ENCODE measurements around the gene ENTHD1. TPM values are rescaled to one million over a fixed set of nuclear protein-coding genes. Genes with fewer than 3 reads are reported as not detected.
"Not testable (repeated sequence)": the region's sequence is repeated elsewhere in the genome, so short reads cannot be mapped to it uniquely, and the experiment has no call there.

ENTHD1 gene
- total and polyA plus RNA-seq, 10 of the 15 experiments (the other 5 are each of a cell fraction or from before 2014, with no cell fraction given): 0.09 to 0.52 (median 0.21) TPM; not detected in 1

DNA sequence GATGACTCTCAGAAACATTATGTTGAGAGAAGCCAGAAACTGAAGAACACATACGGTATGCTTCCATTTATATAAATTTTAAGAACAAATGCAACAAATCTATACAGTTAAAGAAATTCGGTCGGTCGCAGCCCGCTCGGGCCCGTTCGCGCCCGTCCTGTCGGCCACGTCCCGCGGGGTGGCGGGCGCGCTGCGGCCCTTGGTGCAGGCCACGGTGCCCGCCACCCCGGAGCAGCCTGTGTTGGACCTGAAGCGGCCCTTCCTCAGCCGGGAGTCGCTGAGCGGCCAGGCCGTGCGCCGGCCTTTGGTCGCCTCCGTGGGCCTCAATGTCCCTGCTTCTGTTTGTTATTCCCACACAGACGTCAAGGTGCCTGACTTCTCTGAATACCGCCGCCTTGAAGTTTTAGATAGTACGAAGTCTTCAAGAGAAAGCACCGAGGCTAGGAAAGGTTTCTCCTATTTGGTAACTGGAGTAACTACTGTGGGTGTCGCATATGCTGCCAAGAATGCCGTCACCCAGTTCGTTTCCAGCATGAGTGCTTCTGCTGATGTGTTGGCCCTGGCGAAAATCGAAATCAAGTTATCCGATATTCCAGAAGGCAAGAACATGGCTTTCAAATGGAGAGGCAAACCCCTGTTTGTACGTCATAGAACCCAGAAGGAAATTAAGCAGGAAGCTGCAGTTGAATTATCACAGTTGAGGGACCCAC, 18.2 kb downstream of the ENTHD1 start:
- 96% methylated on average over 30 of the region's 42 CpGs for WGBS (ENCODE audit: insufficient coverage, insufficient replicate concordance, low lambda C conversion rate, missing lambda C conversion rate)
- H3K9me3 ChIP-seq (replicated peaks; ENCODE audit: control insufficient read depth, insufficient read depth, low read length); H3K36me3 ChIP-seq (ENCODE audit: control insufficient read depth in 2 of 2, insufficient read depth in 2 of 2, low read length in 1 of 2); H3K27ac ChIP-seq (ENCODE audit: control insufficient read depth, insufficient read depth); POLR2A ChIA-PET; RAD21 ChIA-PET (ENCODE audit: unreplicated experiment); H4K20me1 ChIP-seq (ENCODE audit: control insufficient read depth, insufficient read depth); H3K9ac ChIP-seq (ENCODE audit: control insufficient read depth, insufficient read depth, low read length); SMC1A ChIA-PET (ENCODE audit: uncharacterized antibody, unreplicated experiment); DNase-seq (ENCODE audit: low read depth, low spot score); ATAC-seq; H3K27me3 ChIP-seq (replicated peaks in 1 of 2; ENCODE audit: control insufficient read depth in 2 of 2, insufficient read depth in 2 of 2, low read length in 1 of 2); FAIRE-seq; H3K4me2 ChIP-seq (ENCODE audit: control insufficient read depth, insufficient read depth); H2AFZ ChIP-seq (ENCODE audit: control insufficient read depth, low read depth, low read length); H3K4me3 ChIP-seq; H3K79me2 ChIP-seq (ENCODE audit: control insufficient read depth, insufficient read depth, low read length); intact Hi-C loops (cut with micrococcal nuclease; ENCODE audit: unreplicated experiment); in situ Hi-C loops (cut with MboI); BruUV-seq (replicated peaks): not testable (repeated sequence)
- CTCF ChIA-PET: interaction anchor here (1.8 kb wide), 1 partner anchor 11 kb away, joined by 4 read pairs; no protein-coding TSS in a partner anchor
- peaks cover 10% of the 10 kb centered on the region for H3K4me1 ChIP-seq (ENCODE audit: control insufficient read depth, insufficient read depth, low read length)

DNA sequence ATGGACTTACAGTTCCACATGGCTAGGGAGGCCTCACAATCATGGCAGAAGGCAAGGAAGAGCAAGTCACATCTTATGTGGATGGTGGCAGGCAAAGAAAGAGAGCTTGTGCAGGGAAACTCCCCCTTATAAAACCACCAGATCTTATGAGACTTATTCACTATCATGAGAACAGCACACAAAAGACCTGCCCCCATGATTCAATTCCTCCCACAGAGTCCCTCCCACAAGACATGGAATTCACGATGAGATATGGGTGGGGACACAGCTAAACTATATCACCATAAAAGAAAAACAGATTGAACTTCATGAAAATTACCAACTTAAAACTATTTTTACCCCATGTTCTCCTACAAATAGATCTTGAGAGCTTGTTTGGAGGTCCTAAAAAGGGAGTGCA, 19.6 kb downstream of the ENTHD1 start:
- ChIA-PET RAD21 (ENCODE audit: unreplicated experiment) (interaction anchor here (0.9 to 1.5 kb wide), 2 partner anchors 48 to 151 kb away, joined by 3 to 4 read pairs; no protein-coding TSS in a partner anchor), CTCF (interaction anchor here (1.2 to 1.8 kb wide), 2 partner anchors 9 to 151 kb away, joined by 3 to 4 read pairs; no protein-coding TSS in a partner anchor), SMC1A (ENCODE audit: uncharacterized antibody, unreplicated experiment) (interaction anchor here (1.2 to 3.6 kb wide), 5 partner anchors 9 to 35 kb away, joined by 4 to 14 read pairs (median 6); no protein-coding TSS in a partner anchor), POLR2A (interaction anchor here (0.6 to 1.2 kb wide), 2 partner anchors 34 to 118 kb away, joined by 3 to 4 read pairs; no protein-coding TSS in a partner anchor)
- H3K4me2 ChIP-seq (ENCODE audit: control insufficient read depth, insufficient read depth): no peak overlapping the region
- H3K4me1 ChIP-seq (ENCODE audit: control insufficient read depth, insufficient read depth, low read length): peaks cover 10% of the 10 kb centered on the region
- H3K79me2 ChIP-seq (ENCODE audit: control insufficient read depth, insufficient read depth, low read length): no peaks in the 10 kb centered on the region
- in situ Hi-C loops (cut with MboI): no loop called here
- no peak overlapping the region for H3K4me3 ChIP-seq
- no peaks in the 10 kb centered on the region for H3K36me3 ChIP-seq (ENCODE audit: control insufficient read depth in 2 of 2, insufficient read depth in 2 of 2, low read length in 1 of 2)
- no peak overlapping the region for H3K9ac ChIP-seq (ENCODE audit: control insufficient read depth, insufficient read depth, low read length)
- ATAC-seq (no peak), DNase-seq (ENCODE audit: low read depth, low spot score) (no peak), FAIRE-seq (no peak)
- intact Hi-C loops (cut with micrococcal nuclease; ENCODE audit: unreplicated experiment): no loop called here
- no peak overlapping the region for H2AFZ ChIP-seq (ENCODE audit: control insufficient read depth, low read depth, low read length)
- H3K27me3 ChIP-seq (replicated peaks in 1 of 2; ENCODE audit: control insufficient read depth in 2 of 2, insufficient read depth in 2 of 2, low read length in 1 of 2): no peaks in the 10 kb centered on the region
- no TSS peak for BruUV-seq (replicated peaks)
- no peak overlapping the region for H3K27ac ChIP-seq (ENCODE audit: control insufficient read depth, insufficient read depth)
- no peak for TF ChIP-seq TCF7 (IDR thresholded peaks at IDR 0.05; ENCODE audit: borderline replicate concordance)
- TF ChIP-seq, protein P1, sequence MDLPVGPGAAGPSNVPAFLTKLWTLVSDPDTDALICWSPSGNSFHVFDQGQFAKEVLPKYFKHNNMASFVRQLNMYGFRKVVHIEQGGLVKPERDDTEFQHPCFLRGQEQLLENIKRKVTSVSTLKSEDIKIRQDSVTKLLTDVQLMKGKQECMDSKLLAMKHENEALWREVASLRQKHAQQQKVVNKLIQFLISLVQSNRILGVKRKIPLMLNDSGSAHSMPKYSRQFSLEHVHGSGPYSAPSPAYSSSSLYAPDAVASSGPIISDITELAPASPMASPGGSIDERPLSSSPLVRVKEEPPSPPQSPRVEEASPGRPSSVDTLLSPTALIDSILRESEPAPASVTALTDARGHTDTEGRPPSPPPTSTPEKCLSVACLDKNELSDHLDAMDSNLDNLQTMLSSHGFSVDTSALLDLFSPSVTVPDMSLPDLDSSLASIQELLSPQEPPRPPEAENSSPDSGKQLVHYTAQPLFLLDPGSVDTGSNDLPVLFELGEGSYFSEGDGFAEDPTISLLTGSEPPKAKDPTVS (IDR thresholded peaks at IDR 0.05; ENCODE audit: low read depth, low read length): no peak
- H3K9me3 ChIP-seq (replicated peaks; ENCODE audit: control insufficient read depth, insufficient read depth, low read length): no peaks in the 10 kb centered on the region; the same call in 1 of the 3 replicates
- WGBS (ENCODE audit: insufficient coverage, insufficient replicate concordance, low lambda C conversion rate, missing lambda C conversion rate): 100% methylated on average over 1 of the region's 1 CpG
- no peaks in the 10 kb centered on the region for H4K20me1 ChIP-seq (ENCODE audit: control insufficient read depth, insufficient read depth)

All from GM12878 (cell line).